ENCODE data around the gene MST1R.

DNA sequence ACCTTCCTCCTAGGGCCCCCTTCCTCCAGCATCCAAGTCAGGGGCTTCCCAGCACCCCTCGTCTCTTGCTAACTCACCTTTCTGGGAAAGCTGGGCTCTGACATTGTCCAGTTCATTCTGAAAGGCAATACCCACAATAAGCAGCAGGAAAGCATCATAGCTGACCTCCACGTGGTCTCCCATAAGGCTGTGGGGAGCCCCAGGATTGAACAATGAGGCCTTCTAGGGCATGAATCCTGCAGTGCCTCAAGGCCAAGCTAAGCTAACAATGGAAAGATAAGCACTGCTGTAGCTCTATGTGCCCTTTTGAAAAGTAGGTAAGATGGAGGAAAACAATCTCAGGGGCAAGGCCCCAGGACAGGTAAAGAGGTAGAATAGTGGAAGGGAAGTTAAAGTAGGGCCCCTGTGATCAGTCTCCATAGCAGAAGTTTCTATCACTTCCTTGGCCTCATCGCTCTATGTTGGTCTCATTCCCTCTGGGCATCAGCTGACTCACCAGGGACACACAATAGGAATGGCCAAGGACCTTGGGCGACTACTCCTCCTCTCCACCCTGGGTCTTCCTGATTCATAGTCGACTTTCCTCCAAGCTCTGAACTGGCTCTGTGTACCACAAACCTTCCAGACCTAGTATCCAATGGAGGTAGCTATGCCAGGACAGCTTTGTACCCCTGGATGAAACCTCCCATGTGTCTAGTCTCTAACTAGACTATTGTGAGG, 59.0 kb downstream of the MST1R start:
- TF ChIP-seq EZH2 (IDR thresholded peaks at IDR 0.05; ENCODE audit: low read length, unreplicated experiment): no peak
- TF ChIP-seq, protein P1, sequence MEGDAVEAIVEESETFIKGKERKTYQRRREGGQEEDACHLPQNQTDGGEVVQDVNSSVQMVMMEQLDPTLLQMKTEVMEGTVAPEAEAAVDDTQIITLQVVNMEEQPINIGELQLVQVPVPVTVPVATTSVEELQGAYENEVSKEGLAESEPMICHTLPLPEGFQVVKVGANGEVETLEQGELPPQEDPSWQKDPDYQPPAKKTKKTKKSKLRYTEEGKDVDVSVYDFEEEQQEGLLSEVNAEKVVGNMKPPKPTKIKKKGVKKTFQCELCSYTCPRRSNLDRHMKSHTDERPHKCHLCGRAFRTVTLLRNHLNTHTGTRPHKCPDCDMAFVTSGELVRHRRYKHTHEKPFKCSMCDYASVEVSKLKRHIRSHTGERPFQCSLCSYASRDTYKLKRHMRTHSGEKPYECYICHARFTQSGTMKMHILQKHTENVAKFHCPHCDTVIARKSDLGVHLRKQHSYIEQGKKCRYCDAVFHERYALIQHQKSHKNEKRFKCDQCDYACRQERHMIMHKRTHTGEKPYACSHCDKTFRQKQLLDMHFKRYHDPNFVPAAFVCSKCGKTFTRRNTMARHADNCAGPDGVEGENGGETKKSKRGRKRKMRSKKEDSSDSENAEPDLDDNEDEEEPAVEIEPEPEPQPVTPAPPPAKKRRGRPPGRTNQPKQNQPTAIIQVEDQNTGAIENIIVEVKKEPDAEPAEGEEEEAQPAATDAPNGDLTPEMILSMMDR (conservative IDR thresholded peaks at IDR 0.05; ENCODE audit: low read depth, low read length): no peak
- no peak for TF ChIP-seq EZH2phosphoT487 (IDR thresholded peaks at IDR 0.05; ENCODE audit: borderline replicate concordance, low read length)

Data from PC-3 (cell line).